ENCODE data around the gene GFM1.

DNA sequence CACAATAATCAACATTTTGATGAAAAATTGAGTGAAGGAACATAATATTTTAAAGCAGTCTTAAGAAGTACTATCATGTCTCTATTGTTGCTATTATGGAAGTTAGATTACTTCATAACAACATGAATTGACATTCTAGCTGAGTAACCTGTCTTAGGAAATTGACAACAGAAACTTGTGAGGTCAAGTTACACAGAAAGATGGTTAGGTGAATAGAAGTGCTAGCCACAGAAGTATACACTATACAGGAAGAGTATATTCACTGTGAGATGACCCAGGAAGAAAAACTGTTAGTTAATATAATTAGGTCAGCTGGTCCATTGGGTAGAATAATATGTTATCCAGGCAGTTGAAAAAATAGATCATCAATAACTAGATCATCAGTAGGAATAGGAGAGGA is 42.1 kb upstream of the GFM1 start:
- TF ChIP-seq, protein P1, sequence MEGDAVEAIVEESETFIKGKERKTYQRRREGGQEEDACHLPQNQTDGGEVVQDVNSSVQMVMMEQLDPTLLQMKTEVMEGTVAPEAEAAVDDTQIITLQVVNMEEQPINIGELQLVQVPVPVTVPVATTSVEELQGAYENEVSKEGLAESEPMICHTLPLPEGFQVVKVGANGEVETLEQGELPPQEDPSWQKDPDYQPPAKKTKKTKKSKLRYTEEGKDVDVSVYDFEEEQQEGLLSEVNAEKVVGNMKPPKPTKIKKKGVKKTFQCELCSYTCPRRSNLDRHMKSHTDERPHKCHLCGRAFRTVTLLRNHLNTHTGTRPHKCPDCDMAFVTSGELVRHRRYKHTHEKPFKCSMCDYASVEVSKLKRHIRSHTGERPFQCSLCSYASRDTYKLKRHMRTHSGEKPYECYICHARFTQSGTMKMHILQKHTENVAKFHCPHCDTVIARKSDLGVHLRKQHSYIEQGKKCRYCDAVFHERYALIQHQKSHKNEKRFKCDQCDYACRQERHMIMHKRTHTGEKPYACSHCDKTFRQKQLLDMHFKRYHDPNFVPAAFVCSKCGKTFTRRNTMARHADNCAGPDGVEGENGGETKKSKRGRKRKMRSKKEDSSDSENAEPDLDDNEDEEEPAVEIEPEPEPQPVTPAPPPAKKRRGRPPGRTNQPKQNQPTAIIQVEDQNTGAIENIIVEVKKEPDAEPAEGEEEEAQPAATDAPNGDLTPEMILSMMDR (IDR thresholded peaks at IDR 0.05) = no peak
- TF ChIP-seq POLR2A (IDR thresholded peaks at IDR 0.05) = no peak
